Measurements from ENCODE around the gene PSMD6.

PSMD6 gene

DNA sequence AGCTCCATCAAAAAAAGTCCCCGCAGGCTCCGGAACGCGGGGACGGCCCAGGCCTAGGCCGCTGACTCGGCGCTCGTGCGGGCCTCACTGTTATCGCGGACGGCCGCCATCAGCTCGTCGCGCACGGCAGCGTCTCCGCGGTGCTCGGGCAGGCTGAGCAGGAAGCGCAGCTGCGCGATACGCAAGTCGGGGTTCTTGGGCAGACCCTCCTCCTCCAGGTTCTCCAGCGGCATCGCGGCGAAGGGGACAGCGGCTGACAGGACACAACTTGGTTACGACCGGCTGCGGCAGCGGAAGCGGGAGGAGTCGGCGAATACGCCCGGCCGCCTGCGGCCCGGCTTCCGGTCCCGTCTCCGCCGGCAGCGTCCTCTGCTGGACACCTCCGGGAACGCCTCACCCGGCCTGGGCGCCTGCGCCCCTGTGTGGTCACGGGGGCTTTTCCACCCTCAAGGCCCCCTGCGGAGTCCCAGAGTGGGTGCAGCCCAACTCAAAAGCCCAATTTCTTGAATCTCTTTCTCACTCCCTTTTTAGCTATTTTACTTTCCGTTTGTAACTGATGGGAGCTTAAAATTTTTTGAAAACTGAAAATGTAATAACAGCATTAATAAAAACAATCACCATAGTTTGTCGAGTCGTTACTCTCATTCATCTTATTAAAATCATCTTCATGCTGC, at the start of gene PSMD6:
TSS of gene PSMD6 (minus strand) at position 308 of the 674 bp plus-strand sequence. CDS start at position 233, 75 bp downstream.
- H3K27ac ChIP-seq (ENCODE audit: low read length): peak within 1 kb of the TSS; percentile 36
- H3K4me2 ChIP-seq (ENCODE audit: low read length): peak within 1 kb of the TSS; percentile 94
- no peaks in the 10 kb centered on the region for H3K9me3 ChIP-seq (ENCODE audit: insufficient read depth, low read length)
- H3K4me3 ChIP-seq (ENCODE audit: low read length): peak within 1 kb of the TSS; percentile 93
- H3K9ac ChIP-seq (ENCODE audit: low read length): peak within 1 kb of the TSS; percentile 85
- peak within 1 kb of the TSS; percentile 100 for H2AFZ ChIP-seq (ENCODE audit: low read depth, low read length)
- TF ChIP-seq, protein P1, sequence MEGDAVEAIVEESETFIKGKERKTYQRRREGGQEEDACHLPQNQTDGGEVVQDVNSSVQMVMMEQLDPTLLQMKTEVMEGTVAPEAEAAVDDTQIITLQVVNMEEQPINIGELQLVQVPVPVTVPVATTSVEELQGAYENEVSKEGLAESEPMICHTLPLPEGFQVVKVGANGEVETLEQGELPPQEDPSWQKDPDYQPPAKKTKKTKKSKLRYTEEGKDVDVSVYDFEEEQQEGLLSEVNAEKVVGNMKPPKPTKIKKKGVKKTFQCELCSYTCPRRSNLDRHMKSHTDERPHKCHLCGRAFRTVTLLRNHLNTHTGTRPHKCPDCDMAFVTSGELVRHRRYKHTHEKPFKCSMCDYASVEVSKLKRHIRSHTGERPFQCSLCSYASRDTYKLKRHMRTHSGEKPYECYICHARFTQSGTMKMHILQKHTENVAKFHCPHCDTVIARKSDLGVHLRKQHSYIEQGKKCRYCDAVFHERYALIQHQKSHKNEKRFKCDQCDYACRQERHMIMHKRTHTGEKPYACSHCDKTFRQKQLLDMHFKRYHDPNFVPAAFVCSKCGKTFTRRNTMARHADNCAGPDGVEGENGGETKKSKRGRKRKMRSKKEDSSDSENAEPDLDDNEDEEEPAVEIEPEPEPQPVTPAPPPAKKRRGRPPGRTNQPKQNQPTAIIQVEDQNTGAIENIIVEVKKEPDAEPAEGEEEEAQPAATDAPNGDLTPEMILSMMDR (IDR thresholded peaks at IDR 0.05; ENCODE audit: low read depth, low read length): peak; percentile 99
- no peak for TF ChIP-seq EZH2phosphoT487 (IDR thresholded peaks at IDR 0.05; ENCODE audit: low read depth)
- peaks cover 27% of the 10 kb centered on the region for H3K36me3 ChIP-seq (replicated peaks; ENCODE audit: low read depth, low read length)
- H3K79me2 ChIP-seq (ENCODE audit: low read length): peaks cover 32% of the 10 kb centered on the region
- peaks cover 4% of the 10 kb centered on the region; the same call in 1 of the 2 replicates for H4K20me1 ChIP-seq (ENCODE audit: insufficient read depth, low read length)
- peaks cover 21% of the 10 kb centered on the region for H3K27me3 ChIP-seq (ENCODE audit: low read depth, low read length)
- H3K4me1 ChIP-seq (ENCODE audit: low read length): peaks cover 16% of the 10 kb centered on the region

DNA sequence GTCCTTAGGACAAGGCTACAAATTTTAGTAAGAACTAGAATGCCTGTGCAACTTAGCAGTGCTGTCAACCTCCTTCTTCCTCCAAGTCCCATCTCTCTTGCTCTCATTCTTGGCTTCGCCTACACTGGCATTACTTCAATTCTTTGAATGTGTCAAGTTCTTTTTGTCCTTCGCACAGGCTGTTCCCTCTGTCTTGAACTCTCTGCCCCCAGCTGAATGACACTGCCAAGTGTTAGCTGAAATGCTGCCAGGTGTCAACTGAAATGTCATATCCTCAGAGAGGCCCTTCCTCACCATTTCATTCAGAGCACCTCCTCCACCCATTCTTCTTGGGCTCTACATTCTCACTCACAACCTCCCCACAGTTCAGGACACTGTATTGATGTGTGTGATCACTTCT, 48.8 kb upstream of the PSMD6 start:
- Histone ChIP-seq H3K9me3 (ENCODE audit: insufficient read depth, low read length) (no peaks in the 10 kb centered on the region), H2AFZ (ENCODE audit: low read depth, low read length) (no peak overlapping the region), H3K9ac (ENCODE audit: low read length) (no peak overlapping the region), H3K27ac (ENCODE audit: low read length) (no peak overlapping the region), H4K20me1 (ENCODE audit: insufficient read depth, low read length) (no peaks in the 10 kb centered on the region), H3K4me1 (ENCODE audit: low read length) (no peaks in the 10 kb centered on the region), H3K4me2 (ENCODE audit: low read length) (no peak overlapping the region), H3K79me2 (ENCODE audit: low read length) (no peaks in the 10 kb centered on the region), H3K4me3 (ENCODE audit: low read length) (no peak overlapping the region), H3K36me3 (replicated peaks; ENCODE audit: low read depth, low read length) (no peaks in the 10 kb centered on the region), H3K27me3 (ENCODE audit: low read depth, low read length) (peaks cover 28% of the 10 kb centered on the region)
- no peak for TF ChIP-seq EZH2phosphoT487 (IDR thresholded peaks at IDR 0.05; ENCODE audit: low read depth)
- TF ChIP-seq, protein P1 (IDR thresholded peaks at IDR 0.05; ENCODE audit: low read depth, low read length): no peak

DNA sequence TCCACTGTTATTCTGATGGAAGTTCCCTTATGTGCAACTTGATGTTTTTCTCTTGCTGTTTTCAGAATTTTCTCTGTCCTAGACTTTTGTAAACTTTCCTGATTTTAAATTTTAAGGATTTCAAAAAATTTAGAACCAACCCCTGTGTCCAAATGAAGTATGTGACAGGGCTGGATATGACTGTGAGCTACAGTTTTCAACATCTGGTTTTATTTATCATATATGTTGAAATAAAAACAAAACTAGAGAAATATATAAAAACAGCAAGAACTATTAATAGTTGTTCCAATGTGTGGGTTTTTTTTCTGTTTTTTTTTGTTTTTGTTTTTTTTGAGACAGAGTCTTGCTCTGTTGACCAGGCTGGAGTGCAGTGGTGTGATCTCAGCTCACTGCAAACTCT, 47.4 kb upstream of the PSMD6 start:
- Histone ChIP-seq H3K9ac (ENCODE audit: low read length) (no peak overlapping the region), H3K27me3 (ENCODE audit: low read depth, low read length) (peaks cover 21% of the 10 kb centered on the region; the same call in 1 of the 2 replicates)

More for the DNA sequence above, 47.4 kb upstream of the PSMD6 start:
- no peak overlapping the region for H2AFZ ChIP-seq (ENCODE audit: low read depth, low read length)
- H4K20me1 ChIP-seq (ENCODE audit: insufficient read depth, low read length): no peaks in the 10 kb centered on the region
- TF ChIP-seq, protein P1 (IDR thresholded peaks at IDR 0.05; ENCODE audit: low read depth, low read length): no peak
- no peak for TF ChIP-seq EZH2phosphoT487 (IDR thresholded peaks at IDR 0.05; ENCODE audit: low read depth)
- H3K79me2 ChIP-seq (ENCODE audit: low read length): no peaks in the 10 kb centered on the region
- no peaks in the 10 kb centered on the region for H3K4me1 ChIP-seq (ENCODE audit: low read length)
- H3K9me3 ChIP-seq (ENCODE audit: insufficient read depth, low read length): no peaks in the 10 kb centered on the region
- no peak overlapping the region for H3K27ac ChIP-seq (ENCODE audit: low read length)
- no peak overlapping the region for H3K4me2 ChIP-seq (ENCODE audit: low read length)
- H3K4me3 ChIP-seq (ENCODE audit: low read length): no peak overlapping the region
- H3K36me3 ChIP-seq (replicated peaks; ENCODE audit: low read depth, low read length): no peaks in the 10 kb centered on the region

All from OCI-LY3 (cell line).